ENCODE data around the gene SMCO1.
"Not testable (repeated sequence)": the region's sequence is repeated elsewhere in the genome, so short reads cannot be mapped to it uniquely, and the experiment has no call there.

Gene SMCO1

GRCh38 chr3:196492080-196492479, 23.1 kb downstream of the SMCO1 start:
- H3K9ac ChIP-seq (ENCODE audit: low read length), result no peak overlapping the region
- no peaks in the 10 kb centered on the region for H3K9me3 ChIP-seq (ENCODE audit: control insufficient read depth, insufficient read depth, low read depth, low read length)
- H3K36me3 ChIP-seq (ENCODE audit: control insufficient read depth, insufficient read depth, low read length), result peaks cover 29% of the 10 kb centered on the region
- no peaks in the 10 kb centered on the region for H3K27me3 ChIP-seq (ENCODE audit: control insufficient read depth, insufficient read depth, low read length)
- no peak overlapping the region for H3K27ac ChIP-seq (ENCODE audit: low read depth, low read length)
- no peak overlapping the region for H3K4me3 ChIP-seq (ENCODE audit: low read depth, low read length)
- H3K4me1 ChIP-seq (ENCODE audit: control insufficient read depth, insufficient read depth, low read length), result no peaks in the 10 kb centered on the region

GRCh38 chr3:196489747-196490146, 25.4 kb downstream of the SMCO1 start:
- peaks cover 37% of the 10 kb centered on the region for H3K36me3 ChIP-seq (ENCODE audit: control insufficient read depth, insufficient read depth, low read length)
- H3K4me1 ChIP-seq (ENCODE audit: control insufficient read depth, insufficient read depth, low read length), result no peaks in the 10 kb centered on the region
- 0 out of 2 replicates have a peak overlapping the region, but pooled peaks have one; percentile 26 for H3K27ac ChIP-seq (ENCODE audit: low read depth, low read length)
- no peak overlapping the region for H3K9ac ChIP-seq (ENCODE audit: low read length)
- no peak overlapping the region for H3K4me3 ChIP-seq (ENCODE audit: low read depth, low read length)
- no peaks in the 10 kb centered on the region for H3K9me3 ChIP-seq (ENCODE audit: control insufficient read depth, insufficient read depth, low read depth, low read length)
- H3K27me3 ChIP-seq (ENCODE audit: control insufficient read depth, insufficient read depth, low read length), result no peaks in the 10 kb centered on the region

GRCh38 chr3:196486263-196486662, 28.9 kb downstream of the SMCO1 start:
- H3K9me3 ChIP-seq (ENCODE audit: control insufficient read depth, insufficient read depth, low read depth, low read length), result no peaks in the 10 kb centered on the region
- peaks cover 70% of the 10 kb centered on the region for H3K36me3 ChIP-seq (ENCODE audit: control insufficient read depth, insufficient read depth, low read length)
- no peaks in the 10 kb centered on the region for H3K27me3 ChIP-seq (ENCODE audit: control insufficient read depth, insufficient read depth, low read length)
- no peak overlapping the region for H3K4me3 ChIP-seq (ENCODE audit: low read depth, low read length)
- H3K4me1 ChIP-seq (ENCODE audit: control insufficient read depth, insufficient read depth, low read length), result no peaks in the 10 kb centered on the region
- no peak overlapping the region for H3K9ac ChIP-seq (ENCODE audit: low read length)
- H3K27ac ChIP-seq (ENCODE audit: low read depth, low read length), result no peak overlapping the region

GRCh38 chr3:196477678-196478077, 37.5 kb downstream of the SMCO1 start:
- H3K36me3 ChIP-seq (ENCODE audit: control insufficient read depth, insufficient read depth, low read length), result peaks cover 83% of the 10 kb centered on the region
- H3K27me3 ChIP-seq (ENCODE audit: control insufficient read depth, insufficient read depth, low read length), result no peaks in the 10 kb centered on the region
- no peak overlapping the region for H3K27ac ChIP-seq (ENCODE audit: low read depth, low read length)
- H3K9me3 ChIP-seq (ENCODE audit: control insufficient read depth, insufficient read depth, low read depth, low read length), result no peaks in the 10 kb centered on the region
- no peak overlapping the region for H3K9ac ChIP-seq (ENCODE audit: low read length)
- H3K4me3 ChIP-seq (ENCODE audit: low read depth, low read length), result no peak overlapping the region
- no peaks in the 10 kb centered on the region for H3K4me1 ChIP-seq (ENCODE audit: control insufficient read depth, insufficient read depth, low read length)

GRCh38 chr3:196472286-196472685, 42.9 kb downstream of the SMCO1 start:
- no peak overlapping the region for H3K27ac ChIP-seq (ENCODE audit: low read depth, low read length)
- H3K9me3 ChIP-seq (ENCODE audit: control insufficient read depth, insufficient read depth, low read depth, low read length), result no peaks in the 10 kb centered on the region

GRCh38 chr3:196471551-196471950, 43.6 kb downstream of the SMCO1 start:
- H3K4me3 ChIP-seq (ENCODE audit: low read depth, low read length), result no peak overlapping the region
- H3K9ac ChIP-seq (ENCODE audit: low read length), result no peak overlapping the region
- H3K4me1 ChIP-seq (ENCODE audit: control insufficient read depth, insufficient read depth, low read length), result no peaks in the 10 kb centered on the region
- no peaks in the 10 kb centered on the region for H3K27me3 ChIP-seq (ENCODE audit: control insufficient read depth, insufficient read depth, low read length)
- peaks cover 64% of the 10 kb centered on the region for H3K36me3 ChIP-seq (ENCODE audit: control insufficient read depth, insufficient read depth, low read length)
- H3K27ac ChIP-seq (ENCODE audit: low read depth, low read length), result no peak overlapping the region
- no peaks in the 10 kb centered on the region for H3K9me3 ChIP-seq (ENCODE audit: control insufficient read depth, insufficient read depth, low read depth, low read length)

More at GRCh38 chr3:196472286-196472685, 42.9 kb downstream of the SMCO1 start:
- no peak overlapping the region for H3K9ac ChIP-seq (ENCODE audit: low read length)
- H3K36me3 ChIP-seq (ENCODE audit: control insufficient read depth, insufficient read depth, low read length), result peaks cover 69% of the 10 kb centered on the region
- no peak overlapping the region for H3K4me3 ChIP-seq (ENCODE audit: low read depth, low read length)
- no peaks in the 10 kb centered on the region for H3K4me1 ChIP-seq (ENCODE audit: control insufficient read depth, insufficient read depth, low read length)
- no peaks in the 10 kb centered on the region for H3K27me3 ChIP-seq (ENCODE audit: control insufficient read depth, insufficient read depth, low read length)

GRCh38 chr3:196470182-196470581, 45.0 kb downstream of the SMCO1 start:
- not testable (repeated sequence) for H3K4me1 ChIP-seq (ENCODE audit: control insufficient read depth, insufficient read depth, low read length)
- peaks cover 59% of the 10 kb centered on the region for H3K36me3 ChIP-seq (ENCODE audit: control insufficient read depth, insufficient read depth, low read length)

GRCh38 chr3:196463804-196464203, 51.3 kb downstream of the SMCO1 start:
- Histone ChIP-seq H3K9ac (ENCODE audit: low read length) (no peak overlapping the region), H3K4me1 (ENCODE audit: control insufficient read depth, insufficient read depth, low read length) (no peaks in the 10 kb centered on the region), H3K27me3 (ENCODE audit: control insufficient read depth, insufficient read depth, low read length) (no peaks in the 10 kb centered on the region), H3K27ac (ENCODE audit: low read depth, low read length) (no peak overlapping the region), H3K9me3 (ENCODE audit: control insufficient read depth, insufficient read depth, low read depth, low read length) (no peaks in the 10 kb centered on the region), H3K36me3 (ENCODE audit: control insufficient read depth, insufficient read depth, low read length) (peaks cover 10% of the 10 kb centered on the region), H3K4me3 (ENCODE audit: low read depth, low read length) (no peak overlapping the region)

More at GRCh38 chr3:196470182-196470581, 45.0 kb downstream of the SMCO1 start:
- H3K27me3 ChIP-seq (ENCODE audit: control insufficient read depth, insufficient read depth, low read length); H3K4me3 ChIP-seq (ENCODE audit: low read depth, low read length); H3K9ac ChIP-seq (ENCODE audit: low read length); H3K9me3 ChIP-seq (ENCODE audit: control insufficient read depth, insufficient read depth, low read depth, low read length); H3K27ac ChIP-seq (ENCODE audit: low read depth, low read length): not testable (repeated sequence)

- Histone ChIP-seq H3K36me3 (ENCODE audit: control insufficient read depth, insufficient read depth, low read length) (peaks cover 6% of the 10 kb centered on the region), H3K9me3 (ENCODE audit: control insufficient read depth, insufficient read depth, low read depth, low read length) (no peaks in the 10 kb centered on the region), H3K4me1 (ENCODE audit: control insufficient read depth, insufficient read depth, low read length) (no peaks in the 10 kb centered on the region), H3K27me3 (ENCODE audit: control insufficient read depth, insufficient read depth, low read length) (no peaks in the 10 kb centered on the region), H3K4me3 (ENCODE audit: low read depth, low read length) (no peak overlapping the region), H3K27ac (ENCODE audit: low read depth, low read length) (no peak overlapping the region), H3K9ac (ENCODE audit: low read length) (no peak overlapping the region)
Measured at GRCh38 chr3:196463478-196463756, 51.7 kb downstream of the SMCO1 start.

- not testable (repeated sequence) for H3K4me1 ChIP-seq (ENCODE audit: control insufficient read depth, insufficient read depth, low read length); H3K27me3 ChIP-seq (ENCODE audit: control insufficient read depth, insufficient read depth, low read length); H3K9me3 ChIP-seq (ENCODE audit: control insufficient read depth, insufficient read depth, low read depth, low read length); H3K27ac ChIP-seq (ENCODE audit: low read depth, low read length); H3K9ac ChIP-seq (ENCODE audit: low read length); H3K4me3 ChIP-seq (ENCODE audit: low read depth, low read length); H3K36me3 ChIP-seq (ENCODE audit: control insufficient read depth, insufficient read depth, low read length)
Measured at GRCh38 chr3:196462680-196463477, 52.3 kb downstream of the SMCO1 start.

- Histone ChIP-seq H3K4me1 (ENCODE audit: control insufficient read depth, insufficient read depth, low read length) (no peaks in the 10 kb centered on the region), H3K9me3 (ENCODE audit: control insufficient read depth, insufficient read depth, low read depth, low read length) (no peaks in the 10 kb centered on the region), H3K4me3 (ENCODE audit: low read depth, low read length) (no peak overlapping the region), H3K27ac (ENCODE audit: low read depth, low read length) (no peak overlapping the region), H3K9ac (ENCODE audit: low read length) (no peak overlapping the region), H3K36me3 (ENCODE audit: control insufficient read depth, insufficient read depth, low read length) (no peaks in the 10 kb centered on the region), H3K27me3 (ENCODE audit: control insufficient read depth, insufficient read depth, low read length) (no peaks in the 10 kb centered on the region)
Measured at GRCh38 chr3:196458063-196458462, 57.1 kb downstream of the SMCO1 start.
